ENCODE measurements around the gene HNRNPA3.
"Not testable (repeated sequence)": the region's sequence is repeated elsewhere in the genome, so short reads cannot be mapped to it uniquely, and the experiment has no call there.

The HNRNPA3 gene

GRCh38 chr2:177212106-177212890 is at the start of gene HNRNPA3:
Gene HNRNPA3 (plus strand): TSS chr2:177212794. CDS start chr2:177212800, 6 bp downstream.
- DNase-seq = peak; percentile 99

GRCh38 chr2:177164131-177164530 is 48.5 kb upstream of the HNRNPA3 start:
- DNase-seq = no peak

- DNase-seq = peak; percentile 54
Measured at GRCh38 chr2:177164584-177165052, 48.0 kb upstream of the HNRNPA3 start.

GRCh38 chr2:177165061-177165583 is 47.5 kb upstream of the HNRNPA3 start:
- DNase-seq = no peak

- DNase-seq = no peak
Measured at GRCh38 chr2:177165721-177166711, 46.6 kb upstream of the HNRNPA3 start.

GRCh38 chr2:177169810-177170514 is 42.6 kb upstream of the HNRNPA3 start:
- DNase-seq = no peak

GRCh38 chr2:177171418-177171865 is 41.2 kb upstream of the HNRNPA3 start:
- peak; percentile 26 for DNase-seq

- peak; percentile 90 for DNase-seq
Measured at GRCh38 chr2:177172034-177172880, 40.3 kb upstream of the HNRNPA3 start.

- no peak for DNase-seq
Measured at GRCh38 chr2:177174486-177174885, 38.1 kb upstream of the HNRNPA3 start.

- no peak for DNase-seq
Measured at GRCh38 chr2:177175917-177176668, 36.5 kb upstream of the HNRNPA3 start.

GRCh38 chr2:177178797-177179196 is 33.8 kb upstream of the HNRNPA3 start:
- no peak for DNase-seq

- no peak for DNase-seq
Measured at GRCh38 chr2:177179227-177179626, 33.4 kb upstream of the HNRNPA3 start.

- not testable (repeated sequence) for DNase-seq
Measured at GRCh38 chr2:177179671-177180070, 32.9 kb upstream of the HNRNPA3 start.

GRCh38 chr2:177180269-177181000 is 32.2 kb upstream of the HNRNPA3 start:
- no peak for DNase-seq

- no peak for DNase-seq
Measured at GRCh38 chr2:177183860-177184259, 28.7 kb upstream of the HNRNPA3 start.

GRCh38 chr2:177184606-177185005 is 28.0 kb upstream of the HNRNPA3 start:
- no peak for DNase-seq

GRCh38 chr2:177186038-177186437 is 26.6 kb upstream of the HNRNPA3 start:
- not testable (repeated sequence) for DNase-seq

- no peak for DNase-seq
Measured at GRCh38 chr2:177187631-177188312, 24.8 kb upstream of the HNRNPA3 start.
